Stimulated activated naive CD8-positive, alpha-beta T cell treated with anti-CD3 and anti-CD28 coated beads, Interleukin-15, Interleukin-2, amounts not matched to agents 100 ng/mL and 50 ng/mL, for 24 hours (primary cell): ENCODE results near the gene CBLB.
"Not testable (repeated sequence)": the region's sequence is repeated elsewhere in the genome, so short reads cannot be mapped to it uniquely, and the experiment has no call there.

Source experiments
- H3K27ac Mint-ChIP-seq: one replicate; pipeline ENCODE4 v1.8.0; 2021; ENCODE audit warnings: mild to moderate bottlenecking, mixed read lengths
- H3K27me3 Mint-ChIP-seq: one replicate; pipeline ENCODE4 v1.8.0; 2021; ENCODE audit warnings: mixed read lengths
- H3K36me3 Mint-ChIP-seq: one replicate; pipeline ENCODE4 v1.8.0; 2021; ENCODE audit warnings: low read depth, mixed read lengths
- H3K4me1 Mint-ChIP-seq: one replicate; pipeline ENCODE4 v1.8.0; 2021; ENCODE audit warnings: low read depth, mixed read lengths
- H3K4me3 Mint-ChIP-seq: one replicate; pipeline ENCODE4 v1.8.0; 2021; ENCODE audit warnings: mild to moderate bottlenecking, mixed read lengths
- H3K9me3 Mint-ChIP-seq: one replicate; pipeline ENCODE4 v1.8.0; 2021; ENCODE audit warnings: mixed read lengths

The CBLB gene

DNA sequence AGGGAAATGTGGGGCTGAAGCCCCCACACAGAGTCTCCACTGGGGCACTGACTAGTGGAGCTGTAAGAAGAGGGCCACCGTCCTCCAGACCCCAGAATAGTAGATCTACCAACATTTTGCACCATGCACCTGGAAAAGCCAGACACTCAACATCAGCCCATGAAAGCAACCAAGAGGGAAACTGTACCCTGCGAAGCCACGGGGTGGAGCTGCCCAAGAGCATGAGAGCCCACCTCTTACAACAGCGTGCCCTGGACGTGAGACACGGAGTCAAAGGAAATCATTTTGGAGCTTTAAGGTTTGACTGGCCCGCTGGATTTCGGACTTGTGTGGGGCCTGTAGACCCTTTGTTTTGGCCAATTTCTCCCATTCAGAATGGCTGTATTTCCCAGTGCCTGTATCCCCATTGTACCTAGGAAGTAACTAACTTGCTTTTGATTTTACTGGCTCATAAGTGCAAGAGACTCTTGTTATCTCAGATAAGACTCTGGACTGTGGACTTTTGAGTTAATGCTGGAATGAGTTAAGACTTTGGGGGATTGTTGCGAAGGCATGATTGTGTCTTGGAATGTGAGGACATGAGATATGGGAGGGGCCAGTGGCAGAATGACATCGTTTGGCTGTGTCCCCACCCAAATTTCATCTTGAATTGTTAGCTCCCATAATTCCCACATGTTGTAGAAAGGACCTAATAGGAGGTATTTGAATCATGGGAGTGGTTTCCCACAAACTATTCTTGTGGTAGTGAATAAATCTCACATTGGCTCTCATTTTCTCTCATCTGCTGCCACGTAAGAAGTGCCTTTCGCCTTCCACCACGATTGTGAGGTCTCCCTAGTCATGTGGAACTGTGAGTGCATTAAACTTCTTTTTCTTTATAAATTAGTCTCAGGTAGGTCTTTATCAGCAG lies 105.8 kb downstream of the CBLB start:
- H3K4me1 Mint-ChIP-seq, result peaks cover 85% of the 10 kb centered on the region
- peak overlapping the region; percentile 45 for H3K4me3 Mint-ChIP-seq
- H3K9me3 Mint-ChIP-seq, result peaks cover 27% of the 10 kb centered on the region
- H3K36me3 Mint-ChIP-seq, result peaks cover 86% of the 10 kb centered on the region
- H3K27me3 Mint-ChIP-seq, result no peaks in the 10 kb centered on the region
- H3K27ac Mint-ChIP-seq, result peak overlapping the region; percentile 68

DNA sequence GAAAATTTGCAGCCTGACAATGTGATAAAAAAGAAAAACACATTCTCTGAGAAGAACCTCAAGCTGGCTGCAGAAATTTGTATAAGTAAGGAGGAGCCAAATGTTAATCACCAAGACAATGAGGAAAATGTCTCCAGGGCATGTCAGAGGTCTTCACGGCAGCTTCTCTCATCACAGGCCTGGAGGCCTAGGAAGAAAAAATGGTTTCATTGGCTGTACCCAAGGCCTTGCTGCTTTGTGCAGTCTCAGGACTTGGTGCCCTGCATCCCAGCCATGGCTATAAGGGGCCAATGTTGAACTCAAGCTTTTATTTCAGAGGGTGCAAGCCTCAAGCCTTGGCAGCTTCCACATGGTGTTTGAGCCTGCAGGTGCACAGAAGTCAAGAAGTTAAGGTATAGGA lies 106.6 kb downstream of the CBLB start:
- H3K9me3 Mint-ChIP-seq, result peaks cover 27% of the 10 kb centered on the region
- peaks cover 92% of the 10 kb centered on the region for H3K36me3 Mint-ChIP-seq
- peak overlapping the region; percentile 9 for H3K4me3 Mint-ChIP-seq
- H3K27ac Mint-ChIP-seq, result peak overlapping the region; percentile 76
- H3K27me3 Mint-ChIP-seq, result not testable (repeated sequence)
- peaks cover 83% of the 10 kb centered on the region for H3K4me1 Mint-ChIP-seq

DNA sequence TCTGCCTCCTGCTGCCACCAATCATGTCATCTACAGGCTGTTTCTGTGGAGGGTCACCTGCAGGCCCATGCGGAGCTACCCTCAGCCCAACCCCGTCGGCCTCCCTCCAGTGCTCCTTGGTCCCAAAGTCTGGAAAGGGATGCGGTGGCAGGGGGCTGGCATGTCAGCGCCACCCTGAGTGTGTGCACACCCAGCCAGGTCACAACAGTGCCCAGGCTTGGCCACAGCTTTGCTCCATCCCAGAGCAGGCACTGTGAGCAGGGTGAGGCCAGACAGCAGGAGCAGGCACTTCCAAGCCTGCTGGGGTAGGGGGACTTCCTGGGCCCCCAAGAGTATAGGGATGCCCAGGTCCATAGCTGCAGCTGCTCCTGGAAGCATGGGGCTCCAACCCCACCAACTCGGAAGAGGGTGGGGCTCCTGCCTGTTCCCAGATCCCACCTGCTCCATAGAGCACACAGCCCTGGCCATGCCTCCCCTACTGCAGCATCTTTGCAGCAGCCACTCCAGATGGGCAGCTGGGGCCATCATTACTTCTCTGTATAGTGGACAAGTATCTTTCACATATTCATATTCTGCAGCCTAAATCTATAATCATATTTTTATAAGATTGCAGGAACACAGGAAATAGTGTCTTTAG lies 109.3 kb downstream of the CBLB start:
- Mint-ChIP-seq H3K4me3 (no peak overlapping the region), H3K27ac (no peak overlapping the region), H3K4me1 (peaks cover 81% of the 10 kb centered on the region), H3K27me3 (no peaks in the 10 kb centered on the region), H3K36me3 (peaks cover 85% of the 10 kb centered on the region), H3K9me3 (peaks cover 23% of the 10 kb centered on the region)

DNA sequence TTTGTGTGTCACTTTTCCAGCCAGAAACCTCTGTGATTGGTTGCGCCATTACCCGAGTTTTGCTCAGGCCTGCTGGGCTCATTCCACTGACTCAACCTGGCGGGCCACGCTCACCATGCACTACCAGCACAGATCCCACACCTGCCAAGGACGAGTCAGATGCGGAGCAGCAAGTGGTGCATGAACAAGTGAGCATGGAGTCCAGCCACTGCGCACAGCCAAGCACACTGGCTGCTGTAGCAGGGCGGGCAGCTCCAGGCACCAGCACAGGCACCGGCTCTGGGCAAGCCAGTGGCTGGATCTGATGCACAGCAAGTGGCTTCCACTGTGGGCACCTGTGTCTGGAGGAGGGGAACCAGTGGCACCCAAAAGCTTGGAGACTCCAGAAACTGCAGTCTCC lies 110.4 kb downstream of the CBLB start:
- H3K36me3 Mint-ChIP-seq, result peaks cover 78% of the 10 kb centered on the region
- H3K27ac Mint-ChIP-seq, result no peak overlapping the region
- H3K4me3 Mint-ChIP-seq, result no peak overlapping the region
- no peaks in the 10 kb centered on the region for H3K27me3 Mint-ChIP-seq
- H3K9me3 Mint-ChIP-seq, result peaks cover 18% of the 10 kb centered on the region
- peaks cover 81% of the 10 kb centered on the region for H3K4me1 Mint-ChIP-seq

DNA sequence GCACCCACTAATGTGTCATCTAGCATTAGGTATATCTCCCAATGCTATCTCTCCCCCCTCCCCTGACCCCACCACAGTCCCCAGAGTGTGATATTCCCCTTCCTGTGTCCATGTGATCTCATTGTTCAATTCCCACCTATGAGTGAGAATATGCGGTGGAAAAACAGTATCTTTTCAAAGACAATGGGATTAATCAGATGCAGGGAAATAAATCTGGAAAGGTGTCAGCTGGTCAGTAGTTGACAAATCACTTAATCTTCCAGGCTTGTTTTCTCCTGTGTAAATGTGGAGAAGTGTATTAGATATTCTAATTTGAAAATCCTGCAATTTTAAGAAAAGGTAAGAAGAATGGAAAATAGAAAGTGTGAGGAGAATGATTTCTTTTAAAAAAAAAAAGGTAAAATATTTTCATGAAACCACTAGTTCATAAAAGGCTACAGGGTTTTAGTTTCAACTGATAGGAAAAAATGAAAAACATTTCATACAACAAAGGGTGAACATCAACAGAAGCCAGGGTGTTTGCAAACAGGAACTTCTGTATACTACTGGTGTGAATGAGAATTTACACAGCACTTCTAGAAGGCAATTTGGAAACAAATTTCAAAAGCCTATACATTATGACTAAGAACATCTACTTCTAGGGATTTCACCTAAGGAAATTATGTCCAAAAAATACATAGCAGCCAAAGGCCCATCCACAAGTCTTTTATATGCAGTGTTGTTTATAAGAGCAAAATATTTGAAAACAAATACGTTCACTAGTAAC lies 113.5 kb downstream of the CBLB start:
- peaks cover 58% of the 10 kb centered on the region for H3K36me3 Mint-ChIP-seq
- no peaks in the 10 kb centered on the region for H3K9me3 Mint-ChIP-seq
- H3K4me3 Mint-ChIP-seq, result no peak overlapping the region
- H3K4me1 Mint-ChIP-seq, result peaks cover 83% of the 10 kb centered on the region
- H3K27ac Mint-ChIP-seq, result peak overlapping the region; percentile 75
- H3K27me3 Mint-ChIP-seq, result no peaks in the 10 kb centered on the region

DNA sequence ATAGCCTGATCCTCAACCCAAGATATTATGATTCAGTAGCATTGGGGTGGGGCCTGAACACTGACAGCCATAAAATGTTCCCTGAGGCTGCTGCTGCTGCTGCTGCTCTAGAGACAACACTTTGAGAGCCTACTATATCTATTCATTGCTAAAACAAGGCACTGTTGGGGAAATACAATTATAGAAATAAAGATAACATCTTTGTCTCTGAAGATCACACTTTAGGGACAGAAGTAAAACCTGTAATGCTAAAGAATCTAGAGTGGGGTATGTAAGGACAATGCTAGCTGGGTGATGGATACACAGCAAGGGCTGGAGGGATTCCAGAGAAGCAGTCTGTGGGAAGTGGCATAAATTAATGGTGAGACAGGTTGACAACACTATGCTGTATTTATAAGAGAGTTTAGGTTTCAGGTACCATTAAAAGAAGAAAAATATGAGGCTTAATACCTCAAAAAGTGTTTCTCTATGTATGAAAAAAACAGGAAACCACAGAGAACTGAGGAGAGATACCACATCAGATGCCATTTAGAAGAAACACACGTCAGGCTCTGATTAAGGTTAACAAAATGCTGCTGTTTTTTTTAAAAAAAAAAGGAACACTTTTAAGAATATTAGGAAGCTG lies 115.9 kb downstream of the CBLB start:
- H3K36me3 Mint-ChIP-seq, result peaks cover 46% of the 10 kb centered on the region
- H3K4me3 Mint-ChIP-seq, result peak overlapping the region; percentile 72
- H3K9me3 Mint-ChIP-seq, result no peaks in the 10 kb centered on the region
- H3K4me1 Mint-ChIP-seq, result peaks cover 94% of the 10 kb centered on the region
- H3K27ac Mint-ChIP-seq, result peak overlapping the region; percentile 96
- H3K27me3 Mint-ChIP-seq, result no peaks in the 10 kb centered on the region

DNA sequence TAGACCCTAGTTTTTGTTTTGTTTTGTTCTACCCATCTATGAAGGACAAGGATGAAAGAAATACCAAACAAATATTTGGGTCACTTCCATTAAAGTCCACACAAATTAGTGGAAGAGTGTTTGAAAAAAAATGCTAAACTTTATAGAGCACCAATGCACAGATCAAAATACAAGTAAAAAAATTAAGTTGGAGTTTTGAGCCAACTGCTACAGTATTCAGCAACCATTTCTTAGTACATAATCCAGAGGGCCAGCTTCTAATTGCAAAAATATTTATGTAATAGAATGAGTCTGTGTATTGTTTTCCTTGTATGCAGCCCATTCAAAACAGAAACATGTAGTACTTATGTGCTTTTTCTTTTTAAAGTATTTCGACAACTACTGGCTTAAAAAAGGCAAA lies 121.1 kb downstream of the CBLB start:
- Mint-ChIP-seq H3K4me3 (no peak overlapping the region), H3K27ac (peak overlapping the region; percentile 94), H3K36me3 (peaks cover 63% of the 10 kb centered on the region), H3K9me3 (no peaks in the 10 kb centered on the region), H3K27me3 (no peaks in the 10 kb centered on the region), H3K4me1 (peaks cover 98% of the 10 kb centered on the region)

DNA sequence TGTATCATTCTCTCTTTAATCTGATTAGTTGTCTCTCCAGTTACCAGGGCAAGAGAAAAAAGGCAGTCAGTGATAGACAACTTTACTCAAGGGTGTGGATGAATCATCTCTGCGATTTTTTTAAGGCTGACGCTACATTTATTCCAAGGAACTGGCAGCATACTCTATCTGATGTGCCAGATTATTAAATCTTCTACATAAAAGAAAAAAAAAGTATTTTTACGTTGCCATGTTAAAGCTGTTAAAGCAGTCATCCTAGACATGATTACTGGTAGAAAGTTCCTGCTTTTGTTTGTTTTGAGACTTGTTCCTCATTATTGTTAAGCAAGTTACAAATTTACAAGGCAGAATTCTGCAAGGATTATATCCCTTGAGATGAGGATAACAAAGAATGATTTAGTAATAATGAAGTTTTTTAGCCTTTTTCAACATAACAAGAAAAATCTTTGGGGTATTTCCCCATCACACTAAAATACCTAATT lies 121.7 kb downstream of the CBLB start:
- H3K27ac Mint-ChIP-seq, result peak overlapping the region; percentile 94
- no peaks in the 10 kb centered on the region for H3K9me3 Mint-ChIP-seq
- H3K4me3 Mint-ChIP-seq, result peak overlapping the region; percentile 70
- peaks cover 64% of the 10 kb centered on the region for H3K36me3 Mint-ChIP-seq
- H3K27me3 Mint-ChIP-seq, result no peaks in the 10 kb centered on the region
- H3K4me1 Mint-ChIP-seq, result peaks cover 92% of the 10 kb centered on the region

DNA sequence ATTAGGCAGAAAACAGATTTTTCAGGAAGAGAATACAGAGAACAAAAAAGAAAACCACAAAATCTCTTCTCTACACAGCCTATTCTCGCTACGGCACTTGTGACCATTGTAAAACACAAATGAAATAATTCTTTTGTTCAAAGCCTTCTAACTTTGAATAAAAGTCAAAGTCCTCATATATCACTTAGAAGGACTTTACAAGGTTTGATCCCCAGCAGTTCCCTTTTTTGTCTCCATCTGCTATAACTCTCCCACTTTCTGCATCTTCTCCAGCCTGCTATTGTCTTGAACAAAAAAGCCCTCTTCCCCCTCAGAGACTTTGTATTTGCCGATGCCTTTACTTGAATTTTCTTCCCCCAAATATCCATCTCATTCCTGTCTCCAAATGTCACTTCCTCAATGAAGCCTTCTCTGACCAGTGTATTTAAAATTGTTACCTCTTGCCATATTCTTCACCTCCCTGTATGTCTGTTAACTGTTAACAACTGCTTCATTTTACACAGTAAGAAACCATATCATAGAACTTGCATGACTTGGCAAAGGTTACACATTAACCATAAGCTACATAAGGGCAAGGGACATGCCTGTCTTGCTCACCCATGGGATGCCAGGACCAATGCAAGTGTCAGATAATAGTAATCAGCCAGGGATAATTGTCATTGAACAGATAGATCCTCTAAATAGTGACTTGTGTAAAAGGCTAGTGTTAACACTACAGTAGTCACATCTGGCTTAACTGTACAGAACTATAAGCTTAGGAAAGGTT lies 122.4 kb downstream of the CBLB start:
- H3K27ac Mint-ChIP-seq, result peak overlapping the region; percentile 94
- H3K4me1 Mint-ChIP-seq, result peaks cover 91% of the 10 kb centered on the region
- H3K27me3 Mint-ChIP-seq, result no peaks in the 10 kb centered on the region
- H3K4me3 Mint-ChIP-seq, result peak overlapping the region; percentile 70
- peaks cover 4% of the 10 kb centered on the region for H3K9me3 Mint-ChIP-seq
- peaks cover 71% of the 10 kb centered on the region for H3K36me3 Mint-ChIP-seq

DNA sequence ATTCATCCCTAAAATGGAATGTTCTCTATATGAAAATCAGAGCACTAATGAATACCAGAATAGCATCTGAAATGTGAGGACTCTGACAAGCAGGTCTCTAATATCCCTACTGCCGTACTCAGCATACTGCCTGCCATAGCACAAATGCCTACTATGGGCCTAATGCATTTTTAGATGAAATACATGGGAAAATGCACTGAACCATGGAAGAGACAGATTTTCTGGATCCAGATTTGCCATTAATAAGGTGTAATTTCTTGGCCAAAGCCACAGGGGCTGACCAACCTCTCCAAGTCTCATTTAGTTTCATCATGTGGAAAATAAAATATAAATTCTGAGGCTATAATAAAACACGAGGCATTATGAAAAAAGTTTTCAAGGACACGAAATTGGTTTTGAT lies 123.8 kb downstream of the CBLB start:
- H3K4me3 Mint-ChIP-seq, result peak overlapping the region; percentile 70
- H3K36me3 Mint-ChIP-seq, result peaks cover 68% of the 10 kb centered on the region
- no peaks in the 10 kb centered on the region for H3K27me3 Mint-ChIP-seq
- H3K27ac Mint-ChIP-seq, result peak overlapping the region; percentile 94
- peaks cover 83% of the 10 kb centered on the region for H3K4me1 Mint-ChIP-seq
- H3K9me3 Mint-ChIP-seq, result peaks cover 4% of the 10 kb centered on the region

DNA sequence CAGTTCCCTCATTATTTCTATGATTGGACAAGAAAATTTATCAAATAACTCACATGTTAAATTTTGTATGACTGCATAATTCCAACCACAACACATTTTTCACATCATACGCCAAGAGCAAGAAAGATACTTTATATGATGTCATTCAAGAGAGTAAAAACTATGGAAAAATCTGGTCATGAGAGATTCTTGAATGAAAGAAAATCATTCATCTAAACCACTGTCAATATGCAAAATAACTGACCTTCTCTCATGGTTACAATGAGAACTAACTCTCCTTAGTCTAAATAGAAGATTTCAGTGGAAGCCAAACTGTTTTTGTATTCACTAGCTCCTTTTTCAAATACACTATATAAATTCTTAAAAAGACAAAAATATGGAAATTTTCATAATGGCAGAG lies 124.6 kb downstream of the CBLB start:
- Mint-ChIP-seq H3K27ac (peak overlapping the region; percentile 94), H3K36me3 (peaks cover 74% of the 10 kb centered on the region), H3K27me3 (no peaks in the 10 kb centered on the region), H3K9me3 (peaks cover 4% of the 10 kb centered on the region), H3K4me1 (peaks cover 83% of the 10 kb centered on the region), H3K4me3 (peak overlapping the region; percentile 49)

DNA sequence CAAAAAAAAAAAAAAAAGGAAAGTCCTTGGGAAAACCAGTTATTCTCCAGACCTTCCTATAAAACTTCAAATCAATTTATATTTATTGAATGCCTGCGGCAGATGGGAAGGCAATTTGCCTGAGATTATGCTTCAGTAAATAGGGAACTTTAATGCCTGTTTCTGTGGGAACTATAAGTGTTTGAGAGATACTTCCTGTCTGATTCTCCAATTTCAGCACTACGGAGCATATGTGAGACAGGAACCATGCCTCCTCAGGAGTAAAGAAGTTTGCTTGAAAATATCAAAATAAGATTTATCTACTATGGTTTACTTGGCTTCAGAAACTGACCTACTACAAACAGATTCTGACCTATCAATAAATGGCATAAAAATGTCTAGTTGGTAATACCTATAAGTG lies 135.5 kb downstream of the CBLB start:
- Mint-ChIP-seq H3K36me3 (peaks cover 77% of the 10 kb centered on the region), H3K27ac (no peak overlapping the region), H3K9me3 (no peaks in the 10 kb centered on the region), H3K4me3 (no peak overlapping the region), H3K4me1 (peaks cover 19% of the 10 kb centered on the region), H3K27me3 (no peaks in the 10 kb centered on the region)

DNA sequence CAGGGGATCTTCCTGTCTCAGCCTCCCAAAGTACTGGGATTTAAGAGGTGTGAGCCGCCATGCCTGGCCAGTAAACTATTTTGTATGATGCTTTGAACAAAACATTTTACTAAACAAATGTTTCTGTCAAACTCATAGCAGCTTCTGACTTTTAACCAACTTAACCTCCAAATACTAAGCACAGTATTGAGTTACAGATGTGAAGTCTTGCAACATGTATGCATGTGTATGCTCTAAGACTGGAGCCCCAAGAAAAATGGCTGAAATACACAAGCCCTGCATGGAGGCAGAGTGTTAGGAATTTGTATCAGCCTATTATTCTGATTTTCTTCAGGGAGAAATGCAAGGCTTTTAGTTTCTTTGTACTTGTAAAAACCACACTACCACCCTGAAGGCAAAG lies 137.1 kb downstream of the CBLB start:
- no peak overlapping the region for H3K27ac Mint-ChIP-seq
- H3K9me3 Mint-ChIP-seq, result peaks cover 12% of the 10 kb centered on the region
- peaks cover 22% of the 10 kb centered on the region for H3K4me1 Mint-ChIP-seq
- H3K4me3 Mint-ChIP-seq, result no peak overlapping the region
- no peaks in the 10 kb centered on the region for H3K27me3 Mint-ChIP-seq
- H3K36me3 Mint-ChIP-seq, result peaks cover 89% of the 10 kb centered on the region

DNA sequence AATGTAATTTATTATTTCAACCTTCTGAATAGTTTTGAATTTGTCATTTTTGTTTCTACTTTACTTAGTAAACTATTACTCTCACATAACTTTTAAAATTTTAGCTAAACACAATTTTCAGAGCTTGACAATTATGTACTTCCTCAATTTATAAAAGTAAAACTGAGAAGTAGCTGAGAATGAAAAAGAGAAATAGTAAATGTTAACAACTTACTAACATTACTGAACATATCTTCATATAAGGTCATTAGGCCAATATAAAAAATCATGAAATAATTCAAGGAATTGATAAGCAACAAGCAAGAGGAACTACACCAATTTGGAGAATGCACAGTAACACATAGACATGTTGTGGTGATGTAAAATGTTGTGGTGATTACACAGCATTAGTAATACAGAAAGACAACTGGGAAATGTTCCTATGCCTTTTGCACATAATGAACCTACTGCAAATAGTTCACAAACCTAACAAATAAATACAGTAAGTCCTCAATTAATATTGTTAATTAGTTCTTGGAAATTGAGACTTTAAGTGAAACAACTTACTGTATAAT lies 137.9 kb downstream of the CBLB start:
- Mint-ChIP-seq H3K4me1 (peaks cover 22% of the 10 kb centered on the region), H3K27me3 (no peaks in the 10 kb centered on the region), H3K4me3 (no peak overlapping the region), H3K9me3 (peaks cover 12% of the 10 kb centered on the region), H3K36me3 (peaks cover 86% of the 10 kb centered on the region), H3K27ac (no peak overlapping the region)
